ENCODE measurements around the gene FAM76B.

The FAM76B gene

GRCh38 chr11:95729462-95729861, 60.1 kb downstream of the FAM76B start:
- no peak for DNase-seq (ENCODE audit: low spot score)

GRCh38 chr11:95728790-95729189, 60.8 kb downstream of the FAM76B start:
- DNase-seq (ENCODE audit: low spot score), result no peak

- no peak for DNase-seq (ENCODE audit: low spot score)
These were observed 61.5 kb downstream of the FAM76B start for GRCh38 chr11:95728094-95728493.

- no peak for DNase-seq (ENCODE audit: low spot score)
These were observed 62.0 kb downstream of the FAM76B start for GRCh38 chr11:95727620-95728019.

- DNase-seq (ENCODE audit: low spot score), result no peak
These were observed 62.5 kb downstream of the FAM76B start for GRCh38 chr11:95727111-95727510.

GRCh38 chr11:95725196-95725595, 64.4 kb downstream of the FAM76B start:
- no peak for DNase-seq (ENCODE audit: low spot score)

- no peak for DNase-seq (ENCODE audit: low spot score)
These were observed 66.1 kb downstream of the FAM76B start for GRCh38 chr11:95723361-95723942.

- no peak for DNase-seq (ENCODE audit: low spot score)
These were observed 69.4 kb downstream of the FAM76B start for GRCh38 chr11:95720195-95720594.

Data from germinal center (tissue), 1 donor.